ENCODE measurements around the gene OPN4.

Gene OPN4

GRCh38 chr10:86648704-86649427, 5.5 kb upstream of the OPN4 start:
- DNase-seq: no peak

- no peak for DNase-seq
These were observed 4.7 kb upstream of the OPN4 start for GRCh38 chr10:86649471-86650150.

GRCh38 chr10:86650151-86650550, 4.2 kb upstream of the OPN4 start:
- no peak for DNase-seq

GRCh38 chr10:86651021-86651471, 3.3 kb upstream of the OPN4 start:
- DNase-seq: no peak

- DNase-seq: no peak
These were observed 2.6 kb upstream of the OPN4 start for GRCh38 chr10:86651631-86652331.

- DNase-seq: no peak
These were observed 1.8 kb upstream of the OPN4 start for GRCh38 chr10:86652361-86653202.

- DNase-seq: no peak
These were observed 968 bp upstream of the OPN4 start for GRCh38 chr10:86653379-86653778.

- no peak for DNase-seq
These were observed 360 bp upstream of the OPN4 start for GRCh38 chr10:86653987-86654386.

- no peak for DNase-seq
These were observed 810 bp downstream of the OPN4 start for GRCh38 chr10:86655173-86655540.

- DNase-seq: no peak
These were observed 1.2 kb downstream of the OPN4 start for GRCh38 chr10:86655596-86655995.

GRCh38 chr10:86657011-86657395, 2.7 kb downstream of the OPN4 start:
- no peak for DNase-seq

- no peak for DNase-seq
These were observed 3.2 kb downstream of the OPN4 start for GRCh38 chr10:86657396-86658011.

- no peak for DNase-seq
These were observed 4.0 kb downstream of the OPN4 start for GRCh38 chr10:86658261-86658741.

GRCh38 chr10:86658751-86659150, 4.4 kb downstream of the OPN4 start:
- no peak for DNase-seq

GRCh38 chr10:86659161-86659691, 4.9 kb downstream of the OPN4 start:
- DNase-seq: no peak

GRCh38 chr10:86659721-86660453, 5.5 kb downstream of the OPN4 start:
- no peak for DNase-seq

GRCh38 chr10:86661161-86662025, 7.0 kb downstream of the OPN4 start:
- DNase-seq: no peak

- peak; percentile 70 for DNase-seq
These were observed 8.1 kb downstream of the OPN4 start for GRCh38 chr10:86662186-86663045.

GRCh38 chr10:86663046-86663345, 8.6 kb downstream of the OPN4 start:
- no peak for DNase-seq
